Stimulated activated CD4-positive, alpha-beta T cell treated with anti-CD3 and anti-CD28 coated beads, Interleukin-12 subunit alpha, Interleukin-12 subunit beta, amount 100 ng/mL, for 4 hours (primary cell): Measurements from ENCODE around the gene ADAMTS1.

Source experiments
- DNase-seq: peaks from one replicate; pipeline ENCODE4 v3.0.0-alpha.2; 2020

Gene ADAMTS1

GRCh38 chr21:26844258-26845065, 747 bp downstream of the ADAMTS1 start:
- DNase-seq: no peak

GRCh38 chr21:26843933-26844257, 1.3 kb downstream of the ADAMTS1 start:
- DNase-seq: no peak

- no peak for DNase-seq
Observed at GRCh38 chr21:26842974-26843932, 2.0 kb downstream of the ADAMTS1 start.

- DNase-seq: no peak
Observed at GRCh38 chr21:26842300-26842699, 2.9 kb downstream of the ADAMTS1 start.

- no peak for DNase-seq
Observed at GRCh38 chr21:26840912-26841311, 4.3 kb downstream of the ADAMTS1 start.

- no peak for DNase-seq
Observed at GRCh38 chr21:26840201-26840600, 5.0 kb downstream of the ADAMTS1 start.

- DNase-seq: no peak
Observed at GRCh38 chr21:26837539-26837938, 7.7 kb downstream of the ADAMTS1 start.

GRCh38 chr21:26836528-26836927, 8.7 kb downstream of the ADAMTS1 start:
- no peak for DNase-seq

- no peak for DNase-seq
Observed at GRCh38 chr21:26835714-26836265, 9.4 kb downstream of the ADAMTS1 start.

GRCh38 chr21:26835027-26835713, 10.0 kb downstream of the ADAMTS1 start:
- DNase-seq: no peak

GRCh38 chr21:26834181-26834905, 10.9 kb downstream of the ADAMTS1 start:
- no peak for DNase-seq

- no peak for DNase-seq
Observed at GRCh38 chr21:26833460-26833939, 11.7 kb downstream of the ADAMTS1 start.

- DNase-seq: no peak
Observed at GRCh38 chr21:26833011-26833410, 12.2 kb downstream of the ADAMTS1 start.

GRCh38 chr21:26832546-26832945, 12.7 kb downstream of the ADAMTS1 start:
- DNase-seq: no peak

GRCh38 chr21:26826801-26827200, 18.4 kb downstream of the ADAMTS1 start:
- DNase-seq: no peak

GRCh38 chr21:26820509-26820908, 24.7 kb downstream of the ADAMTS1 start:
- no peak for DNase-seq

- DNase-seq: no peak
Observed at GRCh38 chr21:26819740-26820324, 25.4 kb downstream of the ADAMTS1 start.

GRCh38 chr21:26818906-26819305, 26.3 kb downstream of the ADAMTS1 start:
- no peak for DNase-seq

GRCh38 chr21:26815197-26815596, 30.0 kb downstream of the ADAMTS1 start:
- no peak for DNase-seq

GRCh38 chr21:26814386-26814785, 30.8 kb downstream of the ADAMTS1 start:
- DNase-seq: no peak

- DNase-seq: no peak
Observed at GRCh38 chr21:26813426-26813998, 31.7 kb downstream of the ADAMTS1 start.
